ENCODE results near the gene CCL4. TPM values are rescaled to one million over a fixed set of nuclear protein-coding genes. Genes with fewer than 3 reads are reported as not detected.
"Not testable (repeated sequence)": the region's sequence is repeated elsewhere in the genome, so short reads cannot be mapped to it uniquely, and the experiment has no call there.

CCL4 gene
- total RNA-seq, 1 donor from 2014 or later = not detected

DNA sequence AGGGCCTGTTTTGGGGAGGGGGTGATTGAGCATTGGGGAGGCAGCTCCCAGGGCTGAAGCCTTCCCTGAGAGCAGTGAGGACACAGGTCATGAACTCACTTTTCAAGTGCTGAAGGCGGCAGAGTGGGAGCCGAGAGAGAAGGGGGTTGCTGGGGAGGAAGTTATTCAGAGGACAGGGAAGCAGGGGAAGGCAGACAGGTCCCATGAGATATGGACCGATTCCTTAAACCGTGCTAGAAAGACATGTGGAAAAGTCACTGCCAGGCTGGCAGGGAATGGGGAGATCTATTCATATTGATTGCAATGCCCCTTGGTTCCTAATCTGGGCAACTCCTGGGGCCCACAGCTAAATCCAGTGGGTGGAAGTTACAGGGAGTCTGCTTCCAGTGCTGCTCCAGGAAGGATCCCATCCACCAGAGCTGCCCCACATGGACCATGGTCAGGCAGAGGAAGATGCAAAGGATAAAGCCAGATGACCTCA is 1.1 kb downstream of the CCL4 start:
- H3K27ac Mint-ChIP-seq = no peak overlapping the region
- H3K27me3 Mint-ChIP-seq (ENCODE audit: low read depth) = peaks cover 68% of the 10 kb centered on the region
- H3K4me1 Mint-ChIP-seq = no peaks in the 10 kb centered on the region
- H3K9me3 Mint-ChIP-seq = no peaks in the 10 kb centered on the region
- no peak for DNase-seq (ENCODE audit: low spot score in 2 of 2, unreplicated experiment in 2 of 2)
- TF ChIP-seq, protein P1, sequence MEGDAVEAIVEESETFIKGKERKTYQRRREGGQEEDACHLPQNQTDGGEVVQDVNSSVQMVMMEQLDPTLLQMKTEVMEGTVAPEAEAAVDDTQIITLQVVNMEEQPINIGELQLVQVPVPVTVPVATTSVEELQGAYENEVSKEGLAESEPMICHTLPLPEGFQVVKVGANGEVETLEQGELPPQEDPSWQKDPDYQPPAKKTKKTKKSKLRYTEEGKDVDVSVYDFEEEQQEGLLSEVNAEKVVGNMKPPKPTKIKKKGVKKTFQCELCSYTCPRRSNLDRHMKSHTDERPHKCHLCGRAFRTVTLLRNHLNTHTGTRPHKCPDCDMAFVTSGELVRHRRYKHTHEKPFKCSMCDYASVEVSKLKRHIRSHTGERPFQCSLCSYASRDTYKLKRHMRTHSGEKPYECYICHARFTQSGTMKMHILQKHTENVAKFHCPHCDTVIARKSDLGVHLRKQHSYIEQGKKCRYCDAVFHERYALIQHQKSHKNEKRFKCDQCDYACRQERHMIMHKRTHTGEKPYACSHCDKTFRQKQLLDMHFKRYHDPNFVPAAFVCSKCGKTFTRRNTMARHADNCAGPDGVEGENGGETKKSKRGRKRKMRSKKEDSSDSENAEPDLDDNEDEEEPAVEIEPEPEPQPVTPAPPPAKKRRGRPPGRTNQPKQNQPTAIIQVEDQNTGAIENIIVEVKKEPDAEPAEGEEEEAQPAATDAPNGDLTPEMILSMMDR (IDR thresholded peaks at IDR 0.05; ENCODE audit: unreplicated experiment) = no peak
- H3K4me3 Mint-ChIP-seq = no peak overlapping the region
- H3K36me3 Mint-ChIP-seq = no peaks in the 10 kb centered on the region

DNA sequence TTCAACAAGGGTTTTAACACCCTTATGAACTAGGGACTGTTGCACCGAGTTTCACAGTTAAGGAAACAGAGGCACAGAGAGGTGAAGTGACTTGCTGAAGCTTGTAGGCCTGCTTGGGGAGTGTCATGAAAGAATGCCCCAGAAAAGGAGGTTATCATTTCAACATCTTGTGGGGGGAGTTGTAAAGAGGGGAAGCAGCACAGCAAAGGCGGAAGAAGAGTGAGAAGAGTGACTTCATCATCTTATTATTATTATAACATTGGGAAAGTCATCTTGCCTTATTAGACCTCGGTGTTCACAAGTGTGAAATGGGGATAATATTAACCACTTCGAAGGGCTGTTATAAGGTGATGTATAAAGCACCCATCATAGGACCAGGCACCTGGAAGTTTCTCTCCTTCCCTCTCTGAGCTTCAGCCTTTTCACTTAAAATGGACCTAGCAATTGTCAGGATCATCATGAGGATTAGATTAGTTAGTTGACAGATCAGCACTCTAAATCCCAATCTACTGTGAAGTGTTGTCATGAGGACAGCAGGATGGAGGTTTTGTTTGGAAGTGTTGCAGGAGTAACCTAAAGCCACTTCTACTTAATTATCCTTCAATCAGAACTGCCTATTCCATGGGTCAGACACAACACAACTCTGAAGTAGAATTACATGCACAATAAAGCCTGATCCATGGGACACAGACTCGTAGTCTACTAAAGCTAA is 2.3 kb downstream of the CCL4 start:
- Mint-ChIP-seq H3K27ac (no peak overlapping the region), H3K9me3 (no peaks in the 10 kb centered on the region), H3K4me1 (no peaks in the 10 kb centered on the region), H3K27me3 (ENCODE audit: low read depth) (peaks cover 69% of the 10 kb centered on the region), H3K4me3 (no peak overlapping the region), H3K36me3 (no peaks in the 10 kb centered on the region)
- no peak for DNase-seq (ENCODE audit: low spot score in 2 of 2, unreplicated experiment in 2 of 2)
- TF ChIP-seq, protein P1 (IDR thresholded peaks at IDR 0.05; ENCODE audit: unreplicated experiment) = no peak

DNA sequence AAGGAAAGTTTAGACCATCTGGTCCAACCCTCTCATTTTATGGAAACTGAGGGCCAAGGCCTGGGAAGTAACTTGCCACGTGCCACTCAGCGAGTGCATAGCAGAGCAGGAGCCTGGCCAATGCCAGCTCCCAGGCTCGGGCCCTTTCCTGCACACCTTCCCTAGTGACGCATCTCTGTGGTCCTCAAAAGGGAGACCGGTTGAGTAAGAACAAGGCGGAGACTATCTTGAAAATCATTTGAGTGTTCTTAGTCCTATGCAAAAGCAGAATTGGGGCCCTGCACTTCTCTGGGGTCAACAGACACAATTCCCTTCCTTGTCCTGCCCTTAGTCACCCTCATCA is 2.8 kb downstream of the CCL4 start:
- Mint-ChIP-seq H3K36me3 (no peaks in the 10 kb centered on the region), H3K27me3 (ENCODE audit: low read depth) (peaks cover 69% of the 10 kb centered on the region), H3K9me3 (no peaks in the 10 kb centered on the region), H3K4me1 (no peaks in the 10 kb centered on the region), H3K4me3 (no peak overlapping the region), H3K27ac (no peak overlapping the region)
- DNase-seq (ENCODE audit: low spot score in 2 of 2, unreplicated experiment in 2 of 2) = no peak
- TF ChIP-seq, protein P1 (IDR thresholded peaks at IDR 0.05; ENCODE audit: unreplicated experiment) = no peak

DNA sequence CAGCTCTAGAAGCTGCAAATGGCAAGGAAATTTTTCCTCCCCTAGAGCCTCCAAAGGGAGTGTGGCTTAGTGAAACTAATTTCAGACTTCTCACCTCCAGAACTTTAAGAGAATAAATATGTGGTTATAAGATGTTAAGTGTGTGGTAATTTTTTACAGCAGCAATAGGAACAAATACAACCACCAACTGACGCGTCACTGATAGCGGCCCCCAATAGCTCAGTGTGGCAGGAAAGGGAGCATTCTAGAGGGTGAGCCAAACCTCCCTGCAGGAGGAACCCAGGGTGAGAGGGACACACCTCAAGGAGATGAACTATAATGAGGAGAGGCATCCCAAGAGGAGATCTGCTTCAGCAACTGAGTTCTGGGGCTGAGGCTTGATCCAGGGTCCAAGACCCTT is 4.0 kb downstream of the CCL4 start:
- no peak overlapping the region for H3K27ac Mint-ChIP-seq
- no peak for DNase-seq (ENCODE audit: low spot score in 2 of 2, unreplicated experiment in 2 of 2)
- H3K36me3 Mint-ChIP-seq = no peaks in the 10 kb centered on the region
- no peaks in the 10 kb centered on the region for H3K4me1 Mint-ChIP-seq
- TF ChIP-seq, protein P1 (IDR thresholded peaks at IDR 0.05; ENCODE audit: unreplicated experiment) = no peak
- H3K27me3 Mint-ChIP-seq (ENCODE audit: low read depth) = peaks cover 70% of the 10 kb centered on the region
- H3K4me3 Mint-ChIP-seq = no peak overlapping the region
- H3K9me3 Mint-ChIP-seq = peaks cover 8% of the 10 kb centered on the region

DNA sequence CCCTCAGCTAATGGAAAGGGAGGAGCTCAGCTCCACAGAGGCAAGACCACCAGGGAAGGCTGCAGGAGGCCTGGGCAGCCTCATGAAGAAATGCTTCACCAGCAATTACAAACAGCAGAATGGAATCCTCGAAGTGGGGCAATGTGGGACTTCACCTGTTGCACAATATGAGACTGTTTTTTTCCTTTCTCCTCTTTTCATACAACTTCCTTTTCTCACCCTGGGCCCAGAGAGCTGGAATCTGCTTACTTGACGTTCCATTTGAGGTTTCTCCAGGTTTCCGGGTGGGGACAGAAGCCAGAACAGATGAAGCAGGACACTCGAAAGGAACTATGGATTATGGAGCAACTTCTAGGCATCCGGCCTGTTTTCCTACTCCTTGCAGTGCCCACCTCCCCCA is 4.6 kb downstream of the CCL4 start:
- H3K9me3 Mint-ChIP-seq; DNase-seq (ENCODE audit: low spot score in 2 of 2, unreplicated experiment in 2 of 2); H3K4me3 Mint-ChIP-seq; H3K36me3 Mint-ChIP-seq; H3K27ac Mint-ChIP-seq; H3K4me1 Mint-ChIP-seq: not testable (repeated sequence)
- H3K27me3 Mint-ChIP-seq (ENCODE audit: low read depth) = peaks cover 67% of the 10 kb centered on the region

DNA sequence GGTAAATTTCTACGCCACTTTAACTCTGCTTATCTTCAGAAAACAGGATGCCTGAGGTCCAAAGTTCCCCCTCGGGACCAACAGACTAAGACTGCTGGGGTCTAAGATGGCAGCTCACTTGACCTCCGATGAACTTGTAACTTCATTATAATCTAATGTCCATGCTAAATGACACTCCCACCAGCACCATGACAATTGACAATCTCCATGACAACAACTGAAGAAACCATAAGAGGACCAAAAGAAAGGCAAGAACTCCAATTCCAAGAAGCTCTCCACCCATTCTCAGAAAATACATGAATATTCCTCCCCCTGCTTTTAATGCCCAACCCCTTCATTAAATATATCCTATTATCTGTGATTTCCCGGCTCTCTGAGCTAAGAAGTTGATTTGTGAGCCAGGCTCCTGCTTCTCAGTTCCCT is 7.5 kb downstream of the CCL4 start:
- Mint-ChIP-seq H3K4me3 (no peak overlapping the region), H3K9me3 (peaks cover 14% of the 10 kb centered on the region), H3K36me3 (no peaks in the 10 kb centered on the region), H3K27ac (no peak overlapping the region), H3K4me1 (no peaks in the 10 kb centered on the region), H3K27me3 (ENCODE audit: low read depth) (peaks cover 48% of the 10 kb centered on the region)
- TF ChIP-seq, protein P1 (IDR thresholded peaks at IDR 0.05; ENCODE audit: unreplicated experiment) = no peak
- DNase-seq (ENCODE audit: low spot score in 2 of 2, unreplicated experiment in 2 of 2) = no peak
